Fibroblast of the conjunctiva (primary cell): ENCODE data around the gene CLNK.
A peak's percentile ranks its signal among the peaks of the same experiment; 100 is the strongest.
"Not testable (repeated sequence)": the region's sequence is repeated elsewhere in the genome, so short reads cannot be mapped to it uniquely, and the experiment has no call there.

Source experiments
- DNase-seq: peaks from one replicate; pipeline ENCODE4 v3.0.0-alpha.2; 2010; ENCODE audit warnings: low read depth

Gene CLNK

DNA sequence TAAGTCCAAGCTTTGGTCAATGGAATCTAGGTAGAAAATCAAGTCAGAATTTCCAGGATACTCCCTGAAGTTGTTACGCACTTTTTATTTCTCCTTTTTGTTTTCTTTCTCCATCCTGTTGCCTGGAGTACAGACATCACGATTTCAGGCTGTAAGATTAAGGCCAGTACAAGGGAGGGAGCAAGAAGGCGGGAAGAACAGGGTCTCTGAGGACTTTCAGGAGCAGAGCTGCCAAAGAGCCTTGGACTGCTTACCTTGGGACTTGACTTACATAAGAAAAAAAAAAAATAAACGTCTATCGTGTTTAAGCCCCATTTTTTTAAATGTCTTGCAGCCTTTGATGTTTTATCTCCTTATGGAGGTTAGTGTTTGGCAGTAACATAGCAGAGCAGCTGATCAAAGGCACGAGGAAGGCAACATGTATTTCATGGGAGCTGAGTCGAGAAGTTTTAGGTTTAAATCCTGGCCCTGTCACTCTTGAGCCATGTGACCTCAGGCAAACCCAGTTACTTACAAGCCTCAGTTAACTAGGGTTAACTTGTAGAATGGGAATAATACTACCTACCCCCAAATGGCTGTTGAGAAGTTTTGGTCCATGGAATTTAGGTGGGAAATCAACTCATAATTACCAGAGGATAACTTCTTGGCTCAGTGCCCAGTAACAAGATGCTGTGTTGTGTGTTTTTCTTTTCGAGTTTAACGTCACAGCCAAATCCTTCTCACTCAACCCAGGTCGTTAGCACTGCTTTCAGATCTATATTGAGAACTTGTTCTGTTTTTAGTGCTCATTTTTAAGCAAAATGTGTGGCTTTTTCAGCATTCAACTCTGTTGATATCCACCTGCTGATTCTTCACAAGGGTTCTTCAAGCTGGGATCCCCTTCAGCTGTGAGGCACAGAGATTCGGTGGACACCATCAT lies 106.8 kb downstream of the CLNK start:
- DNase-seq, result no peak

- no peak for DNase-seq
Observed at GRCh38 chr4:10577018-10577417, 107.5 kb downstream of the CLNK start.

DNA sequence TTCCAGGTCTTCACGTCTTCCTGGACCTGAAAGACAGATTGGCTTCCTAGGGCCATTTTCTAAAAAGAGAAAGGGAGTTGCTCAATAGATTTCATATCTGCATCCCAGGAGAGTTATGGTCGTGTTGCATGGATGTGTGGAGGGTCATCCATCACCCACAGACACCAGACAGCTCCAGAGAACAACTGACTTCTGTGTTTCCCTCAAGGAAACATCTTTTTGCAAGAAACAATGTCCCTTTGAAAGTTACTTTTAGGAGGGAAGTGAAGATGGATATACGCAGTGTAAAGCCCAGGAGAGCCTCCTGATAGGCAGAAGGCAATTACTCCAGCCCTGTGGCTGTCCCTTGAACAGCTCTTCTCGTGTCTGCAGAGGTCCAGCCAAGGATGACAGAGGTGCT lies 108.3 kb downstream of the CLNK start:
- no peak for DNase-seq

DNA sequence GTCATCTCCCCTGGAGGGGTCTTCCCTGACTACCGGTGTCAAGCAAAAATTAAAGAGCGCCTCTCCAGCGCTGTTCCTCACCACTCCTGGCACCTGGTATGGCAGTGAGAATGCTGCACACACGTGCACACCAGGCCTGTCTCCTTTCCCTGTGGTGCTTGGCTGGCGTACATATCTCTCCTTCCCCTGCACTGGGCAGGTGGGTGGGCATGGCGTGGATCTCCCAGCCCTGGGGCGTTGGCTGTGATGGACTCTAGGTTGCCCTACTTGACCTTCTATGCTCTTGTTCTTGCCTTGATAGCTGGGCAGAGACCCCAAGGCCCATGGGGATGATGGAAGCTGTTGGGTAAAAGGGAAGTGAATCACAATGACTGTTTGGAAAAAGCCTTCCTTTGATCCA lies 109.2 kb downstream of the CLNK start:
- no peak for DNase-seq

DNA sequence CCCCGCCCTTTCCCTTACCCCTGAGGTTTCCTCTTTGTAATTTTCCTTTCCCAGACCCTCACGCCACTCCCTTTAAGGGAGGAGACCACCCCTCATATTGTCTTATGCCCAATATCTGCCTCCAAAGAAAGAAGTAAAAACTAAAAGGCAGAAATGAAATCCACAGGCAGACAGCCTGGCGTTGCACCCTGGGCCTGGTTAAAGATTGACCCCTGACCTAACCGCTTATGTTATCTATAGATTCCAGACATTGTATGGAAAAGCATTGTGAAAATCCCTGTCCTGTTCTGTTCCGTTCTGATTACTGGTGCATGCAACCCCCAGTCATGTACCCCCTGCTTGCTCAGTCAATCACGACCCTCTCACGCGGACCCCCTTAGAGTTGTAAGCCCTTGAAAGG lies 110.0 kb downstream of the CLNK start:
- DNase-seq, result not testable (repeated sequence)

DNA sequence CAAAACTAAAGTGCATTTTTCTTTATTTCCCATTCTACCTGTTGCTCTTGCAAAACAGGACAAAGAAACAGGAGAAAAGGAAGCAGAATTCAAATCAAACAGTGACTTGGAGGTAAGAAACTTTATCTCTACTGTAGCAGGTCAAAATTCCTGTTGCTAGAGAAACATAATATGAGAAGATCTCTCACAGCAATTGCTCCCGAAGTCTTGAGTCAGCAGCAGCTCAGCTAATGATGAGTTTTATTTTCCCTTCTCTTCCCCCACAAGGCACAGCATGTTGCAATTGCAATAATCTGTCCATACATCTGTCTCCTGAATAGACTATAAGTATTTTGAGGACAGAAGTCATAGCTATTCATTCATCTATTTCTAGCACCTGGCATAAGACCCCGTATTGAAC lies 112.7 kb downstream of the CLNK start:
- DNase-seq, result no peak

GRCh38 chr4:10569491-10569890 lies 115.1 kb downstream of the CLNK start:
- DNase-seq, result no peak

DNA sequence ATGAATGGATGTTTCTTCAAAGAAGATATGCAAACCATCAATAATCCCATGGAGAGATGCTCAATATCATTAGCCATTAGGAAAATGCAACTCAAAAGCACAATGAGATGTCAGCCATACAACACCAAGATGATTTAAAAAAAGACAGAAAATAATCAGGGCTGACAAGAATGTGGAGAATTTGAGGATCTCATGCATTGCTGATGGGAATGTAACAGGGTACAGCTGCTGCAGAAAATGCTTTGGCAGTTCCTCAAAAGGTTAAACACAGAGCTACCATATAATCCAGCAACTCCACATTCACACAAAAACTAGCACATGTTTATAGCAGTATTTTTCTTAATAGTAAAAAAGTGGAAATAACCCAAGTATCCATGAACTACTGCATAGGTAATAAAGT lies 116.8 kb downstream of the CLNK start:
- DNase-seq, result no peak

DNA sequence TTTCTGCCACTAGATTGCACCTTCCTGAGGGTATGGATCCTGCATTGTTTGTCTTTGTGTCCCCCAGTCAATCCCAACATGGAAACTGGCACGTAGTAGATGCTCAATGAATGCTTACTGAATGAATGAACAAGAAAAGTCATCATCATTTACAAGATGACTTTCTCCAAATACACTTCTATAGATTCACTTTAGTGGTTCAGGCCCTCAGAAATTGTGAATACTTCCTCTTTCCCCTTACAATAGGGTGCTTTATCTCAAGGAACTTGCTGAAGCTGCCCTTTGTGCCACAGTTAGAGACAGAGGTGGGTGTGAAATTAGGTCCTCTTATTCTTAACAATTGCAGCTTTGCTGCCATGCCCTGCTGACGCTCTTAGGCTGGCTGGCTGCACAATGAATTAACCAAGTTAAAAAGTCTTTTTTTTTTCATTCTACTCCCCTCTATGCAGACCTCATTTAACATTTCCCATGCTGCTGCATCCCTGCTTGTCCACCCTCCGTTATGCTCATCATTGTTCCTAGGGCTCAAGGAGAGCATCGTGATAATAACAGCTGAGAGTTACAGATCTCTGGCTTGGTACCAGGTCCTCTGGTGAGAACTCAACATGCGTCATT lies 119.3 kb downstream of the CLNK start:
- no peak for DNase-seq

DNA sequence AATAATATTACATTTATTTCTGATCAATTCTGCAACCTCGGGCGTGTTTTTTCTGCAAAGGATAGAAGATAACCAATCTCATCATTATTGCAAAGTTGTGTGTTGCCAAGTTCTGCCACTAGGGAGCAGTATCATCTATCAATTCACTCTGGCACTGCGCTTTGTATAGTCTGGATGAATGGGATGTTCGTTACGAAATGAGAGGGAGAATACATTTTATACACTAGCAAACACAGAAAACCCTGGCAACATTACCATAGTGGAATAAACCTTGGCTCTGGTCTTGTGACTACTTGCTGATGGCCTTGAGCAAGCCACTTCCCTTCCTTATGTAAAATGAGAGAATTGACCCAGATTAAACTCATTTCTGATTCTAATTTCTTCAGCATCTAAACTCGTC lies 129.9 kb downstream of the CLNK start:
- peak; percentile 40 for DNase-seq

- no peak for DNase-seq
Observed at GRCh38 chr4:10554121-10554520, 130.4 kb downstream of the CLNK start.

GRCh38 chr4:10552591-10553280 lies 131.8 kb downstream of the CLNK start:
- no peak for DNase-seq

DNA sequence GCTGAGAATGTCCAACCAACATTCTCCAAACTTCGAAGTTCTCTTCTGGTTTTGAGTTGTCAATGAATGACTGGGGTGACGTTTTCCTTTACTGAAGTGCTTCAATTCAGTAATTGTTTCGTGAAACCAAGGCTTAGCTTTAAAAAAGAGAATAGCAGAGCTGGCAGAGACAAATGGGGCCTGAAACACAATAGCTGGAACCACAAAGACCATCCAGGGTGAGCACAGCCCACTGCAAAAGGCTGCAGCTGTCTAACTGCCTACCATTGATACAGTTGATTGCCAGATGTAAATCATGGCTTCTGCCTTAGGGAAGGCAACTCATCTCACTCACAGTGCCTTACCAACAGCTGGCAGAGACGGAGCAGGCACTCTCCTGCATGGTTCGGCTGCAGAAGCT lies 148.7 kb downstream of the CLNK start:
- DNase-seq, result no peak

DNA sequence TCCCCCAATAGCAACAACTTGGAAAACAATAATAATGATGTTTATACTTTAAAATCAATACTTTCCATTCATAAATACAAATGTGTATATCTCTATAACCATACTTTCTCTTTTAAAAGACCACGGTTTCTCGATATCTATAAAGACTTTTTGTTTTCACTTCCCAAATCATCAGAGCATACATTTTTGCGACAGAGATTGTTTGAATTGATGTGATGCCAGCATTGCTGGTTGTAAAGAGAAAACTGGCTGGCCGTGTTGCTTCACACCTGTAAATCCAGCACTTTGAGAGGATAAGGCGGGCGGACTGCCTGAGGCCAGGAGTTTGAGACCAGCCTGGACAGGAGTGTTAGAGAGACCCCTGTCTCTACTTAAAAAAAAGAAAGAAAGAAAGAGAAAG lies 149.7 kb downstream of the CLNK start:
- DNase-seq, result no peak

- no peak for DNase-seq
Observed at GRCh38 chr4:10532155-10532554, 152.4 kb downstream of the CLNK start.

DNA sequence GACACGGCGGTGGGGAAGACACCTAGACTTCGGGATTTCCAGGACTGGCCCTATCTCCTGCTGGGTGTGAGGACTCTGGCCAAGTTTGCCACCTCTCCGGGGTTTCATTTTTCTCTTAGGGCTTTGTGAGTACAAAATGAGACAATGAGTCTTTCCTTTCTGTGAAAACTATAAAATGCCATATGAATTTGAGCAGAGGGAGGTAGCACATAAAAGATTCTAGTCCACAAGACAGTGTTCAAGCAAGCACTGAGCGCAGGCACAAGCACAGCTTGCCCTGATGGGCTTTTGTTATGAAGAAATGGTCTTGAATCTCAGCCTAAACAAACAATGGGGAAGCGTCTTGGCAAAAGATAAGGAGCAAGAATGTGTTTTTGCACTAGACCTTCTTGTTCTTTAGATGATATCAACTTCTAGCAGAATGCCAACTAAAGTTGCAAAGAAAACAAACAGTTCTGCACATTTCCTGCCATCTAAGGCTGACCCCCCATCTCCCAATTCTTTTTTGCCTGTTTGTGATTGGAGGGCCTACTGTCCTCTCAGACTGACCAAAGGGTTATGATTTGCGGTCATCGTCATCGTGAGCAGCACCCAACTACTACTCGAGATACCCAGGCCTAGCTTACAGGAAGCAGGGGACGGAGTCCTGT lies 154.3 kb downstream of the CLNK start:
- DNase-seq, result peak; percentile 81

- no peak for DNase-seq
Observed at GRCh38 chr4:10529291-10530136, 155.1 kb downstream of the CLNK start.

DNA sequence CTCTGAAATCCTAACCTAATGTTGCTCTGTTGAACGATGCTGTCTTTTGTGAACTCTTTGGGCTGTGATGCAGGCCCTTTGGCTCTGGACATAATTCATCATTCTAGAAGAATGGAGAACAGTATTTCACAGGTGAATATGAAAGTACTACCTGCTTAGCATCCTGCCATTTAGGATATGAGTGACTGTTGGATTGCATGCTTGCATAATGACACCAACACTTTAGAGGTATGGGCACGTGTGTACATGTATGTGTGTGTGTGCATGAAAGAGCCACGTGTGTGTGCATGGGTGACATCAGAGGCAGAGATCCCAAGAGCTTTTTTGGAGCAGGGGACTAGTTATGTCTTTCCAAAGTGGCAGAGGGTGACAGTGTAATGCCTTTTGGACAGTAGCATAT lies 157.1 kb downstream of the CLNK start:
- DNase-seq, result no peak

- no peak for DNase-seq
Observed at GRCh38 chr4:10526429-10527222, 157.9 kb downstream of the CLNK start.

DNA sequence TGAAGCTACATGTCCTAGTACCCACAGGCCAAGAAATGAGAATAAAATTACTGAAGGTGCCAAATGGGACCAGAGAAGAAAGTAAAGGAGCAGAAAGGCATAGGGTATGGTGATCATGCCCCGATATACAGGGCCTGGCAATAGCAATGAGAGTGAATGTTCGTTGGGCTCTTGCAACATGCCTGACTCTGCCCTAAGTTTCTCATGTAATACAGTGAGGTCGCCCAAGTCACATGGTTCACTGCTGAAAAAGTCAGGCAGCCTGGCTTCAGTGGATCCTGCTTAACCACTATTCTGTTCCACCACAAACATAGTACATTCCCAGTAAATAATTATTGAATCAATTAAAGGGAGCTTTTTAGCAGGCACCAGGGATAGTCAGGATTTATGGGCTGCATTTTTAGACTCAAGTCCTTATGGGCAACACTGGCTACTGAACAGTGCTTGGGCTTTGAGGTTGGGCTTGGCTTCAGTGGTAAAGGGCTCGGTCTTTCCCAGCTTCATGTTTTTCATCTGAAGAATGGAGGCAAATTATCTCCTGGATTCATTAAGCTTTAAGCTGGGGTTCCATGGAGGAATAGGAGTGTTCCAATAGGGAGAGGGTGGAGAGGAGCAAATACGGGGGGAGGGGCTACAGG lies 160.3 kb downstream of the CLNK start:
- no peak for DNase-seq
